OCI-LY3 (cell line): ENCODE results near the gene AKR1B1.
"Not testable (repeated sequence)": the region's sequence is repeated elsewhere in the genome, so short reads cannot be mapped to it uniquely, and the experiment has no call there.

Experiments
- H2AFZ ChIP-seq: fragments of 200-600, 300-600 bp; shearing (Covaris generic); 2 replicates; pipeline ENCODE4 v1.6.0; 2014; ENCODE audit warnings: antibody characterized with exemption, low read depth, low read length
- H3K27ac ChIP-seq: fragments of 200-600, 300-600 bp; sonication (generic); 2 replicates; pipeline ENCODE4 v1.5.1; 2014; ENCODE audit warnings: mild to moderate bottlenecking, low read length, moderate library complexity, mixed read lengths
- H3K27me3 ChIP-seq: fragments of 200-600, 300-600 bp; sonication (generic); 2 replicates; pipeline ENCODE4 v1.6.1; 2014; ENCODE audit warnings: low read depth, low read length, mixed read lengths
- H3K36me3 ChIP-seq: fragments of 200-600, 300-600 bp; sonication (generic); replicated peaks from 2 replicates; pipeline ENCODE3; 2014; ENCODE audit warnings: low read depth, low read length, mixed read lengths
- H3K4me1 ChIP-seq: fragments of 300-600, 200-600 bp; sonication (generic); 2 replicates; pipeline ENCODE4 v1.6.1; 2014; ENCODE audit warnings: low read length, mixed read lengths
- H3K4me2 ChIP-seq: fragments of 200-600, 300-600 bp; sonication (generic); 2 replicates; pipeline ENCODE4 v1.6.1; 2014; ENCODE audit warnings: low read length, mixed read lengths
- H3K4me3 ChIP-seq: fragments of 300-600, 200-600 bp; sonication (generic); 2 replicates; pipeline ENCODE4 v1.5.1; 2014; ENCODE audit warnings: antibody characterized with exemption, mild to moderate bottlenecking, low read length, moderate library complexity
- H3K79me2 ChIP-seq: fragments of 300-600, 200-600 bp; shearing (Covaris generic); 2 replicates; pipeline ENCODE4 v1.6.1; 2014; ENCODE audit warnings: mild to moderate bottlenecking, low read length, mixed read lengths
- H3K9ac ChIP-seq: fragments of 300-600, 200-600 bp; shearing (Covaris generic); 2 replicates; pipeline ENCODE4 v1.6.0; 2014; ENCODE audit warnings: mild to moderate bottlenecking, low read length, moderate library complexity
- H3K9me3 ChIP-seq: fragments of 200-600, 300-600 bp; shearing (Covaris generic); 2 replicates; pipeline ENCODE4 v1.6.1; 2014; ENCODE audit warnings: low read length, mixed read lengths; ENCODE audit not compliant: insufficient read depth
- H4K20me1 ChIP-seq: fragments of 200-600, 300-600 bp; sonication (generic); 2 replicates; pipeline ENCODE4 v1.6.1; 2016; ENCODE audit warnings: low read length, mixed read lengths; ENCODE audit not compliant: insufficient read depth
- CTCF ChIP-seq: fragments of 200-600, 300-600 bp; sonication (generic); IDR thresholded peaks from 2 replicates; pipeline ENCODE4 v1.5.1; 2014; ENCODE audit warnings: antibody characterized with exemption, low read length, low read depth
- EZH2phosphoT487 ChIP-seq: fragments of 200-600 bp; shearing (Covaris generic); IDR thresholded peaks from 2 replicates; pipeline ENCODE4 v1.6.1; 2018; ENCODE audit warnings: antibody characterized with exemption, mixed run types, low read depth

The AKR1B1 gene

DNA sequence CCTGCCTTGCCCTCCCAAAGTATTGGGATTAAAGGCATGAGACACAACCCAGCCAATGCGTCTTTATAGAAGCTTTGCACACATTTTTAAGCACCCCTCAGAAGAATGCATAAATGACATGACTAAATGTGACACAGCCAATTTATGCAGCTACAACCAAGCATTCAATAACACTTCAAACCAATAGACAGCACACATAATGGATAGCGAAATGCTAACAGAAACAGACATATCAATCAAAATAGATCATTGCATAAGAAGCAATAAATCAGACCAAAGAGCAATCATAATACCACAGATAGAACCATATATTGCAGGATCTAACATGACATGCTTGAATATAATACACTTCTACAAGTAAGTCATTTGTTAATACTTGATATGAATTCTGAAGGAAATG lies 34.2 kb upstream of the AKR1B1 start:
- H2AFZ ChIP-seq, result no peak overlapping the region
- H3K27me3 ChIP-seq, result no peaks in the 10 kb centered on the region
- no peak overlapping the region for H3K9ac ChIP-seq
- TF ChIP-seq EZH2phosphoT487, result no peak
- no peak for TF ChIP-seq CTCF
- no peaks in the 10 kb centered on the region for H4K20me1 ChIP-seq
- H3K79me2 ChIP-seq, result no peaks in the 10 kb centered on the region
- no peak overlapping the region for H3K27ac ChIP-seq
- H3K36me3 ChIP-seq, result no peaks in the 10 kb centered on the region
- no peak overlapping the region for H3K4me2 ChIP-seq
- no peak overlapping the region for H3K4me3 ChIP-seq
- peaks cover 14% of the 10 kb centered on the region for H3K4me1 ChIP-seq
- no peaks in the 10 kb centered on the region for H3K9me3 ChIP-seq

DNA sequence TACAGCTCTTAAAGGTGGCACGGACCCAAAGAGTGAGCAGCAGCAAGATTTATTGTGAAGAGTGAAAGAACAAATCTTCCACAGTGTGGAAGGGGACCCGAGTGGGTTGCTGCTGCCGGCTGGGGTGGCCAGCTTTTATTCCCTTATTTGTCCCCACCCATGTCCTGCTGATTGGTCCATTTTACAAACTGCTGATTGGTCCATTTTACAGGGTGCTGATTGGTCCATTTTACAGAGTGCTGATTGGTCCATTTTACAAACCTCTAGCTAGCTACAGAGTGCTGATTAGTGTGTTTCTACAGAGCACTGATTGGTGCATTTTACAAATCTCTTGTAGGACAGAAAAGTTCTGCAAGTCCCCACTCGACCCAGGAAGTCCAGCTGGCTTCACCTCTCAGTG lies 28.8 kb upstream of the AKR1B1 start:
- H3K36me3 ChIP-seq, H3K9ac ChIP-seq, H3K9me3 ChIP-seq, H3K4me2 ChIP-seq, H3K4me3 ChIP-seq, H3K4me1 ChIP-seq, H3K27ac ChIP-seq, H3K27me3 ChIP-seq, H3K79me2 ChIP-seq, H4K20me1 ChIP-seq, H2AFZ ChIP-seq: not testable (repeated sequence)

GRCh38 chr7:134485203-134485602 lies 26.3 kb upstream of the AKR1B1 start:
- no peaks in the 10 kb centered on the region for H4K20me1 ChIP-seq

GRCh38 chr7:134483296-134483695 lies 24.4 kb upstream of the AKR1B1 start:
- no peak for TF ChIP-seq CTCF
- TF ChIP-seq EZH2phosphoT487, result no peak
- H3K9me3 ChIP-seq, result no peaks in the 10 kb centered on the region
- no peaks in the 10 kb centered on the region for H4K20me1 ChIP-seq
- H3K79me2 ChIP-seq, result no peaks in the 10 kb centered on the region
- no peak overlapping the region for H3K4me3 ChIP-seq
- H2AFZ ChIP-seq, result no peak overlapping the region
- H3K27me3 ChIP-seq, result 0 out of 2 replicates have a peak, but pooled peaks cover 3% of the 10 kb centered on the region
- H3K27ac ChIP-seq, result no peak overlapping the region
- no peak overlapping the region for H3K4me2 ChIP-seq
- no peaks in the 10 kb centered on the region for H3K4me1 ChIP-seq
- H3K9ac ChIP-seq, result no peak overlapping the region
- H3K36me3 ChIP-seq, result no peaks in the 10 kb centered on the region

More at GRCh38 chr7:134485203-134485602, 26.3 kb upstream of the AKR1B1 start:
- Histone ChIP-seq H3K4me1 (no peaks in the 10 kb centered on the region), H2AFZ (no peak overlapping the region), H3K79me2 (no peaks in the 10 kb centered on the region), H3K27me3 (0 out of 2 replicates have a peak, but pooled peaks cover 3% of the 10 kb centered on the region), H3K4me2 (no peak overlapping the region), H3K4me3 (no peak overlapping the region), H3K36me3 (no peaks in the 10 kb centered on the region), H3K27ac (no peak overlapping the region), H3K9me3 (no peaks in the 10 kb centered on the region), H3K9ac (no peak overlapping the region)
- TF ChIP-seq CTCF (no peak), EZH2phosphoT487 (no peak)

DNA sequence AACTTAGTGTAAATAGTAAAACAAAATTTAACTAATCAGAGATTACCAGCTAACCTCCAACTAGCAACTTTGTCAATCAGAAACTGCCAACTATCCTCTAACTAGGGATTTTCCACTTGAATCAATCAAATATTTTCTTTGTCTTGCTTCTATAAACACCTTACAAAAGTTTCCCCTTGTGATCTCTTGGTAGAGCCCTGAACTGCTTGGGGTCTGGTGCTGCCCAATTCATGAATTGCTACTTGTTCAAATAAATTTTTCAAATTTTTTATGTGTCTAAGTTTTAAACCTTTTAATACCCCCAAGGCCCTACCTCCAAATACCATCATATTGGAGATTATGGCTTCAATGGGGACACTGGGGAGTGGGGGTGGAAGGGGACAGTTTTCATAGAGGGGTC lies 24.0 kb upstream of the AKR1B1 start:
- no peak for TF ChIP-seq EZH2phosphoT487
- TF ChIP-seq CTCF, result no peak
- no peak overlapping the region for H3K27ac ChIP-seq
- H2AFZ ChIP-seq, result no peak overlapping the region
- H3K9me3 ChIP-seq, result no peaks in the 10 kb centered on the region
- H3K4me2 ChIP-seq, result no peak overlapping the region
- H4K20me1 ChIP-seq, result no peaks in the 10 kb centered on the region
- H3K79me2 ChIP-seq, result no peaks in the 10 kb centered on the region
- H3K9ac ChIP-seq, result no peak overlapping the region
- H3K4me3 ChIP-seq, result no peak overlapping the region
- no peaks in the 10 kb centered on the region for H3K4me1 ChIP-seq
- 0 out of 2 replicates have a peak, but pooled peaks cover 3% of the 10 kb centered on the region for H3K27me3 ChIP-seq
- no peaks in the 10 kb centered on the region for H3K36me3 ChIP-seq
